ENCODE data around the gene CCDC120. TPM values are rescaled to one million over a fixed set of nuclear protein-coding genes. Genes with fewer than 3 reads are reported as not detected.
A peak's percentile ranks its signal among the peaks of the same experiment; 100 is the strongest.

CCDC120 gene
- total RNA-seq = 1 to 10 TPM; 9.0 to 9.1 TPM

GRCh38 chrX:49058794-49059193, at the start of gene CCDC120:
TSS of gene CCDC120 (plus strand) at chrX:49058999. CDS start at chrX:49062042, 3,043 bp downstream.
- ATAC-seq (ENCODE audit: low read depth) (no peak), DNase-seq (no peak)
- no peak within 1 kb of the TSS for H3K27ac Mint-ChIP-seq
- no peaks in the 10 kb centered on the region for H3K9me3 Mint-ChIP-seq
- peaks cover 16% of the 10 kb centered on the region for H3K4me1 Mint-ChIP-seq
- H3K36me3 Mint-ChIP-seq = peaks cover 5% of the 10 kb centered on the region
- no peak within 1 kb of the TSS for H3K4me3 Mint-ChIP-seq
- POLR2A ChIA-PET = no interaction called here
- H3K27me3 Mint-ChIP-seq = no peaks in the 10 kb centered on the region

GRCh38 chrX:49019050-49019449, 39.7 kb upstream of the CCDC120 start:
- H3K36me3 Mint-ChIP-seq = no peaks in the 10 kb centered on the region
- H3K27me3 Mint-ChIP-seq = no peaks in the 10 kb centered on the region
- ATAC-seq (ENCODE audit: low read depth) (no peak), DNase-seq (no peak)
- no peak overlapping the region for H3K4me3 Mint-ChIP-seq
- no peaks in the 10 kb centered on the region for H3K4me1 Mint-ChIP-seq
- no peaks in the 10 kb centered on the region for H3K9me3 Mint-ChIP-seq
- POLR2A ChIA-PET = no interaction called here
- H3K27ac Mint-ChIP-seq = no peak overlapping the region

DNA sequence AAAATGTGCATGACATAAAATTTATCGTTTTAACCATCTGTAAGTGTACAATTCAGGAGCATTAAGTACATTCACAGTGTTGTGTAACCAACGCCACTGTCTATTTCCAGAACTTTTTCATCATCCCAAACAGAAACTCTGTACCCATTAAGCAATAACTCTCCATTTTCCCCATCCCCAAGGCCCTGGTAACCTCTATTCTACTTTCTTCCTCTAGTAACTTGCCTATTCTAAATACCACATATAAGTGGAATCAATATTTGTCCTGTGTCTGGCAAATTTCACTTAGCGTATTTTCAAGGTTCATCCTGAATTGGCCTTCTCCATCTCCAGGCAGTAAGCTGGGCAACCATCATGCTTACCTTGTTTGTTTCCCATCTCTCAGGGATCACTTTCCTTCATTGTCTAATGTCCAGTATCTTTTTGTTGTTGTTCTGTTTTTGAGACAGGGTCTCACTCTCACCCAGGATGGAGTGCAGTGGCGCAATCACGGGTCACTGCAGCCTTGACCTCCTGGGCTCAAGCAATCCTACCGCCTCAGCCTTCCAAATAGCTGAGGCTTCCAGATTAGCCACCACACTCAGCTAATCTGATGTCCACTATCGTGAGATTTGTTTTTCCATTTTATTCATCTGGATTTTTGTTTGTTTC, 39.1 kb upstream of the CCDC120 start:
- ATAC-seq (ENCODE audit: low read depth) (no peak), DNase-seq (no peak)
- POLR2A ChIA-PET = no interaction called here
- no peak overlapping the region for H3K27ac Mint-ChIP-seq
- H3K9me3 Mint-ChIP-seq = no peaks in the 10 kb centered on the region
- no peaks in the 10 kb centered on the region for H3K27me3 Mint-ChIP-seq
- no peaks in the 10 kb centered on the region for H3K4me1 Mint-ChIP-seq
- H3K4me3 Mint-ChIP-seq = no peak overlapping the region
- H3K36me3 Mint-ChIP-seq = no peaks in the 10 kb centered on the region

GRCh38 chrX:49029876-49030275, 28.9 kb upstream of the CCDC120 start:
- Mint-ChIP-seq H3K4me3 (no peak overlapping the region), H3K27me3 (no peaks in the 10 kb centered on the region), H3K27ac (no peak overlapping the region), H3K4me1 (no peaks in the 10 kb centered on the region), H3K36me3 (peaks cover 7% of the 10 kb centered on the region), H3K9me3 (no peaks in the 10 kb centered on the region)
- POLR2A ChIA-PET = no interaction called here
- no peak for DNase-seq
- ATAC-seq (ENCODE audit: low read depth) = no peak

DNA sequence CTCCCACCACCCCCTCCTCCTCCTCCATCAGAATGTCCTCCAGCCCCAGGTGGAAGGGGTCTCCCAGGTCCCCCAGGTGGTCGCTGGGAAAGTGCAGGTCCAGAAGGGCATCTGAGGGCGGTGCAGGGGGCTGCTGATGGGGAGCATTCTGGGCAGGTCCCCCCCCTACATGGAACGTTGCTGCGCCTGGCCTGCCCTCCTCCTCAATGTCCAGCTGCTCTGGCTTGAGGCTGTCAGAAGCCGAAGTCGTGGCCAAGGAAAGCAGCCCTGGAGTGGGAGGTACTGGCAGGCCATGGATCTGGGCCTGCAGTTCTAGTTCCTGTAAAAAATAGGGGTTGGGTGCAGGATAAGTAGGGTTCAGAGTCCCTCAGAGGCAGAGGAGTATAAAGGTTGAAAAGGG, 28.5 kb upstream of the CCDC120 start:
- Mint-ChIP-seq H3K36me3 (peaks cover 7% of the 10 kb centered on the region), H3K27ac (no peak overlapping the region), H3K4me3 (no peak overlapping the region), H3K9me3 (no peaks in the 10 kb centered on the region), H3K27me3 (no peaks in the 10 kb centered on the region), H3K4me1 (no peaks in the 10 kb centered on the region)
- DNase-seq = no peak
- POLR2A ChIA-PET = interaction anchor here (0.5 kb wide), 1 partner anchor 156 kb away, joined by 3 read pairs; the partner anchor contains the start of gene PRICKLE3
- no peak for ATAC-seq (ENCODE audit: low read depth)

DNA sequence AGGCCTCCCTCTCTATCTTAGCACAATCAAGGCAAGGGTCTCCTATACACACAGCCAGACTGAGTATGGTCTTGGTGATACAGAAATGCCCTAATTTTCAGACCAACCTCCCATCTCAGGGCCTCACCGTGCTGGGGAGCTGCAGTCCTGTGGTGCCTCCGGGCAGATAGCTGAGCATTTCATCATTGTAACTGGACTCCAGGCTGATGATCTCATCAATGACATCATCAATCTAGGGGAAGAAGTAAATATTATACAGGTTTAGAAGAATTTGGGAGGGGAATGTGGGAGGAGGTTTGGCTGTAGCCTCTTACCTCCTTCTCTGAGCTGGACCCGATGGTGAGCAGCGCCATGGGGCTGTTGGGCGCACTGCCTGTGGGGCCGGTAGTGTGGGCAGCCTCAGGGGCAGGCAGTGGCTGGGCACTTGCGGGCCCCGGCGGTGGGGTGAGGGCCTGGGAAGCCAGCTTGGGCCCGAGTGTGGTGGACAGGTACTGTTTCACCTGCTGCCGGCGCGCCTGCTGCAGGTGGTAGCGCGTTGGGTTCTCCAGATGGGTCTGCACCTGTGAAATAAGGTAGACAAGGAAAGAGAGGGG, 20.8 kb upstream of the CCDC120 start:
- H3K27me3 Mint-ChIP-seq = no peaks in the 10 kb centered on the region
- POLR2A ChIA-PET = no interaction called here
- H3K36me3 Mint-ChIP-seq = peaks cover 20% of the 10 kb centered on the region

DNA sequence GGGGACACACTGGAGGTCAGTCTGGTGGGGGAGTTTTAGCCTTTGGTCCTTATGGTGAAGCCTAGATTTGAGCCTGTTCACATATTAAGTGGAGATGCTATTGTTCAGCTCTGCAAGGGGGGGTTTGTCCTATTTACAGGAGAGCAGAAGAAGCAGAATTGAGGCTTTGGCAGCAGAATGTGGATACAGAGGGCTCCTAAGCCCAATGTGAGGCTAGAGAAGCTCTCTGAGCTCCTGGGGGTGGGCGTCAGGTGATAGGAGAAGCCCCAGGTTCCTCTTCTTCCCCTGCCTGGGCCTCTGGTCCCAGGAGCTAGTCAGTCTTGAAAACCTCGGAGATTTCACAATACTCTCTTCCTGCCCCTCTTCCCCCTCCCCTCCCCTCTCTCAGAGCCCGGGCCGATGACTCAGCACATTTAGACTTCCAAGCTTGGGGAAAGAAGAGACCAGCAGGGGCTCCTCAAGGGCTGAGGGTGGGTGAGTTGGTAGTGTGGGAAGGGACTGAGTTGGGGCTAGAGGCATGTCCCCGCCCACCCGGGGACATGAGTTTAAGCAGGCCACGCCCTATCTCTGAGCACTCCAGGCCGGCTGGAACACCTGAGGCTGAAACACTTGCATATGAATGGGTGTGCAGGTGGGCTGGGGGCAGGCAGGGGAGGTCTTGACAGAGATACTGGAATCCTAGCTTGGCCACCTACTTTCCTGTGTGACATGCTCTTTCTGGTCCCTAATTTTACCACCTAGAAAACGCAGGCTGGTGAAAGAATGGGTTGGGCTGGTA, 19.0 kb upstream of the CCDC120 start:
- POLR2A ChIA-PET = interaction anchor here (1.0 to 4.7 kb wide), 2 partner anchors 34 to 81 kb away, joined by 3 to 19 read pairs; partner anchors contain the start of gene OTUD5
- H3K4me1 Mint-ChIP-seq = peaks cover 26% of the 10 kb centered on the region

More for the DNA sequence above, 20.8 kb upstream of the CCDC120 start:
- H3K4me3 Mint-ChIP-seq = no peak overlapping the region
- no peak overlapping the region for H3K27ac Mint-ChIP-seq
- no peak for DNase-seq
- peaks cover 22% of the 10 kb centered on the region for H3K4me1 Mint-ChIP-seq
- no peaks in the 10 kb centered on the region for H3K9me3 Mint-ChIP-seq
- no peak for ATAC-seq (ENCODE audit: low read depth)

GRCh38 chrX:49040376-49040955, 18.3 kb upstream of the CCDC120 start:
- Mint-ChIP-seq H3K27ac (peak overlapping the region; percentile 82), H3K4me1 (peaks cover 26% of the 10 kb centered on the region), H3K27me3 (no peaks in the 10 kb centered on the region), H3K36me3 (peaks cover 15% of the 10 kb centered on the region), H3K4me3 (peak overlapping the region; percentile 63), H3K9me3 (no peaks in the 10 kb centered on the region)
- POLR2A ChIA-PET = interaction anchor here (1.0 to 4.7 kb wide), 2 partner anchors 35 to 82 kb away, joined by 3 to 19 read pairs; partner anchors contain the start of gene OTUD5
- ATAC-seq (ENCODE audit: low read depth) = no peak
- no peak for DNase-seq

More for the DNA sequence above, 19.0 kb upstream of the CCDC120 start:
- ATAC-seq (ENCODE audit: low read depth) = peak; percentile 7
- no peaks in the 10 kb centered on the region for H3K27me3 Mint-ChIP-seq
- peak; percentile 43 for DNase-seq
- H3K4me3 Mint-ChIP-seq = peak overlapping the region; percentile 63
- peaks cover 15% of the 10 kb centered on the region for H3K36me3 Mint-ChIP-seq
- no peaks in the 10 kb centered on the region for H3K9me3 Mint-ChIP-seq
- H3K27ac Mint-ChIP-seq = peak overlapping the region; percentile 82

GRCh38 chrX:49041744-49042580, 16.8 kb upstream of the CCDC120 start:
- Mint-ChIP-seq H3K4me3 (peak overlapping the region; percentile 91), H3K27ac (peak overlapping the region; percentile 91), H3K9me3 (no peaks in the 10 kb centered on the region), H3K36me3 (peaks cover 15% of the 10 kb centered on the region), H3K4me1 (peaks cover 26% of the 10 kb centered on the region), H3K27me3 (no peaks in the 10 kb centered on the region)
- DNase-seq (no peak), ATAC-seq (ENCODE audit: low read depth) (no peak)
- POLR2A ChIA-PET = interaction anchor here (1.0 to 4.7 kb wide), 7 partner anchors 11 to 105 kb away, joined by 3 to 19 read pairs (median 5); partner anchors contain the start of genes GRIPAP1, KCND1 and OTUD5

DNA sequence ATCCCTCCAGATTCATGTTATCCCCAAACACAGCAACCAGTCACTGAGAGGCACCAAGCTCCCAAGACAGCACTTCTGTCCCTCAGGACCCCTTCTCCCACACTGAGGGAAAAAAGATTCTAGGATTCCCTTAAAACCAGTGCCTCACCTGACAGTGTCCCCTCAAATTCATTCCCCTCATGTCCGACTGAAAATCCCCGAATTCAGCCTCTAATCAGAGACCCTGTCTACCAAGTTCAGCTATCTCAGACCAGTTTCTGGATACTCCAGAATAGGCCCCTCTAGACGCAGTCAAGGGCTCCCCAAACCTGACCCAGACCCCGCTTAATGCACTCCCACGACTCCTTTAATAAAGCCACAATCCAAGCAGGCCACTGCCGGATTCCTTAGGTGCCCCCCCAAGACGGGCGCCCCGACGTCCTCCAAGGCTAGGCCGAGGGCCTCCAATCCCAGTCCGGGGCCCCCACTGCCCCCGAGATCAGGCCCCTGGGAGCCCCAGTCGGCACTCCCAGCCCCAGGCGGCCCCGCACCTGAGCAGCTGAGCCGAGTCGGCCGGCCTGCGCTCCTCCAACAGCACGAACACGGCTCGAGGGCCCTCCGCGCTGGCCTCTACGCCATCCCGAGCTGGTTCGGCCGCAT, 16.1 kb upstream of the CCDC120 start:
- Mint-ChIP-seq H3K4me1 (peaks cover 26% of the 10 kb centered on the region), H3K9me3 (no peaks in the 10 kb centered on the region), H3K27ac (peak overlapping the region; percentile 91), H3K36me3 (peaks cover 11% of the 10 kb centered on the region), H3K4me3 (peak overlapping the region; percentile 91), H3K27me3 (peaks cover 2% of the 10 kb centered on the region)
- ATAC-seq (ENCODE audit: low read depth) (peak; percentile 6), DNase-seq (no peak)
- POLR2A ChIA-PET = interaction anchor here (0.5 to 4.7 kb wide), 11 partner anchors 10 to 126 kb away, joined by 3 to 19 read pairs (median 3); partner anchors contain the start of genes GRIPAP1, KCND1 and OTUD5

DNA sequence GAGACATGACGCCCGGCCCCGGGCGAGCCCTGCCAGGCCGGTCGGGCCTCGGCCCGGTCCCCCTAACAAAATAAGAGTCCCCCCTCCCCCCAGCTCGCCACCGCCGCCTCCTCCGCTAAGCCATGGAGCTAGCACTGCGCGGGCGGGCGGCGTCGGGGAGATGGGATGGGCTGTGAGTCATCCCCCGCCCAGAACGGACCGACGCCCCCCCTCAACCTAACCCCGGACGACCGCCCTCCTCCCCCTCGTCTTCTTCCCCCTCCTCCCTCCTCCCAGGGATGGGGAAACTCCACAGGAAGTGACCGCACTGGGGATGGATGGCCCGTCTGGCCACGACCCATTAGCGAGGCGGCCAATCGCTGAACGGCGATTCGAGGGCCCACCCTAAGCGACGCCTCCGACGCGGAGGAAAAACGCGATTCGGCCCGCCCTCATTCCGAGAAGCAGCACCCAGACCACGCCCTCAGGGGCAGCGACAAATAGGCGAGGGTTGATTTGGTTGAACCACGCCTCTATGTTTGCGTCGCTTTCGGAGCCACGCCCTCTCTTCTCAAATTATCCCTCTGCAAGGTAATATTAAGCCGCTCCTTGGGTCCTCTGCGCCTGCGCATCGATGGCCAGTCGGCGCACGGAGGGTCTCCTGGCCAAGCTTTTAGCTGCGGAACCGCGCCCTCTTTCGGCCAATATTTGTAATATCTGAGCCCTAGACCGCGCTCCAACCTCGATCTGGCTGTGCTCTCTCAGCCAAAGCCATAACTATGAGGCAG, 15.4 kb upstream of the CCDC120 start, which contains the start of gene TFE3:
Gene TFE3, minus strand, starts transcription at position 138 of the 767 bp plus-strand sequence. Its CDS starts 131 bp downstream, at position 7.
- Mint-ChIP-seq H3K36me3 (peaks cover 8% of the 10 kb centered on the region), H3K27ac (peak within 1 kb of the TSS; percentile 91), H3K9me3 (no peaks in the 10 kb centered on the region), H3K4me3 (peak within 1 kb of the TSS; percentile 91), H3K27me3 (peaks cover 2% of the 10 kb centered on the region), H3K4me1 (peaks cover 26% of the 10 kb centered on the region)
- DNase-seq (peak; percentile 87), ATAC-seq (ENCODE audit: low read depth) (peak; percentile 88)
- POLR2A ChIA-PET = interaction anchor here (0.5 to 4.7 kb wide), 11 partner anchors 41 to 127 kb away, joined by 3 to 19 read pairs (median 3); partner anchors contain the start of genes GRIPAP1, KCND1 and OTUD5

Measured in activated naive CD8-positive, alpha-beta T cell treated with anti-CD3 and anti-CD28 coated beads, Interleukin-2, amount 10 ng/mL, durations not matched to agents 7 days and 5 days (primary cell).